NCI-H2227 treated with DMSO at 0.1 percent for 48 hours (cell line): ENCODE results near the gene ARHGEF19.
"Not testable (repeated sequence)": the region's sequence is repeated elsewhere in the genome, so short reads cannot be mapped to it uniquely, and the experiment has no call there.

ENCODE experiments used
- DNase-seq: peaks from one replicate; lab custom pipeline; 2025; lab: John Stamatoyannopoulos, UW

Gene ARHGEF19

DNA sequence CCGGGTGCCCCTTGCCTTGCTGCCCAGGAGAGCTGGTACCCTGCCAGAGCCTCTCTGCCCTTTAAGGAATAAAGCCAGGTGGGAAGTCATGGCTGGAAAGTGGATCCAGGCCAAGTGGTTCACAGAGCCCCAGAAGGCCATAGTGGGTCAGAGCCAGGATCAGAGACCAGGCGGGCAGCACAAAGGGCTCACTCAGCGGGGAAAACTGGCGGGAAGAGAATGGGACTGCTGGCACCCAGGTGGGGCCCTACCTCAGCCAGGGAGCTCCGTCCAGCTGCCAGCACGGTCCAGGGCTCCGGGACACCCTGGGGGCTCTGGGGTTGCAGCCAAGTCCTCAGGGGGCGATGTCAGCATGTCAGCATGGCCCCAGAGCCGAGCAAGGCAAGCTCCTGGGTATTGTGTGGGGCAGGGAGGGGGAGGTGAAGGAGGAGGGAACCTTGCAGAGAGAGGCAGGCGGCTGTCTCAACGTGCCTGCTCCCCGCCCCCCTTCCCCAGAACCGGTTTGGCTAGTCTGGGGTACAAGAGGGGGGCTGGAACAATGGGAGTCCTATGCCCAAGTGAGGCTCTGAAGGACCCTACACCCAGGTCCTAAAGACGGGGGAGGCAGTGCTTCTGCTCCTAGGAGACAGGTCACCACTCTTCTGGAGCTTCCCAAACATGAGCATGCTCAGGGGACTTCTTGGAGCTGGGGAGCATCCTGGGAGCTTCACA, at the start of gene ARHGEF19:
TSS of gene ARHGEF19 (minus strand) at position 402 of the 711 bp plus-strand sequence. CDS start 3,598 bp downstream, outside the sequence.
- no peak for DNase-seq

- no peak for DNase-seq
Measured at GRCh38 chr1:16262067-16262466, 49.6 kb upstream of the ARHGEF19 start.

DNA sequence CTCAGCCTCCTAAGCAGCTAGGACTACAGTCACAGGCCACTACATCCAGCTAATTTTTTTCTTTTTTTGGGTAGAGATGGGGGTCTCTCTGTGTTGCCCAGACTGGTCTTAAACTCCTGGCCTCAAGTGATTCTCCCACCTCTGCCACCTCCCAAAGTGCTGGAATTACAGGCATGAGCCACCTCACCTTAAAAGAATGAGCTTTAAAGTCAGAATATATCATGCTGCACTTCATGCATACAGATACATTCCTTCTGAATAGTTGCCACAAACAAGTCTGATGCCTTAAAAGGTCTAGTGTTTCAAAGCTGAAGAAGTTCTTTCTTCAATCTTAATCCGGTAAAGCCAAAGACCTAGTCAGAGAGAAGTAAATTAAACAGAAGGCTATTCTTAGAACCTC, 48.4 kb upstream of the ARHGEF19 start:
- DNase-seq, result no peak

- no peak for DNase-seq
Measured at GRCh38 chr1:16258591-16259135, 46.2 kb upstream of the ARHGEF19 start.

GRCh38 chr1:16257968-16258367, 45.5 kb upstream of the ARHGEF19 start:
- no peak for DNase-seq

DNA sequence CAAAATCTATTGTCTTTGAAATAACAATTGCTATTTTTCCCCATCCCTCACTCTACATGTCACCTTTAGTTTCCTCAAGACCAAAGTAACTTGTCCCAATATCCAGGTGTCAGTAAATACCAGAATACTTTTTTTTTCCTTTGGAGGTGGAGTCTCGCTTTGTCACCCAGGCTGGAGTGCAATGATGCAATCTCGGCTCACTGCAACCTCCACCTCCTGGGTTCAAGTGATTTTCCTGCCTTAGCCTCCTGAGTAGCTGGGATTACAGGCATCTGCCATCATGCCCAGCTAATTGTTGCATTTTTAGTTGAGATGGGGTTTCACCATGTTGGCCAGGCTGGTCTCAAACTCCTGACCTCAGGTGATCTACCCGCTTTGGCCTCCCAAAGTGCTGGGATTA, 45.1 kb upstream of the ARHGEF19 start:
- DNase-seq, result not testable (repeated sequence)

- no peak for DNase-seq
Measured at GRCh38 chr1:16256478-16256877, 44.0 kb upstream of the ARHGEF19 start.

DNA sequence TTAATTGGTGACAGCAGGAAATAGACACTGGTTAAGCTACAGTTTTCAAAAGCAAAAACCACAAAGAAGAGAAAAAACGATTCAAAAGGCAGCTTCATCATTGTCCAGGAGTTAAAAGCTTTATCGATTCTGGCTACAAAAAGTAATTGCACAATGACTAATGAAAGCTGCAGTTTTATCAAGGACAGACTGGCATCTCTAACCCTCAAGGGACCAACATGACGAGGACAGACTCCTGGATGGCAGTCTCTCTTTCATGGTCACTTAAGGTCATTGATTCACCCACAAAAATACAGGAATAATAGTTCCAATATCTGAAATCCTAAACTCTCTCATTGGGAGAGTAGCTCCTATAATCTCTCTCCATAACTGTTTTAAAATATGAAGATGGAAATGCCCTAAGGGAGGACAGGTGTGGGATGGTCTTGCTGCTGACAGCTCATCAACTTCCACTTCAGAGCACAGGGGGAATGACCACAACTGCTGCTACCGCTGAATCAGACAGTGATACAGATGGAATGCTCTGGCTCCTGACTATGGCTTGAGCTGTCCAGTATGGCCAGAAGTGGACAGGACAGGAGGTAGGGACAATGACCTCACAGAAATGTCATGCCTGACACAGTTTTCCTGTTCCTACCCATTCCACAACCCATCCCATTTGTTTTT, 41.9 kb upstream of the ARHGEF19 start:
- no peak for DNase-seq

GRCh38 chr1:16253332-16253922, 41.0 kb upstream of the ARHGEF19 start:
- DNase-seq, result no peak

DNA sequence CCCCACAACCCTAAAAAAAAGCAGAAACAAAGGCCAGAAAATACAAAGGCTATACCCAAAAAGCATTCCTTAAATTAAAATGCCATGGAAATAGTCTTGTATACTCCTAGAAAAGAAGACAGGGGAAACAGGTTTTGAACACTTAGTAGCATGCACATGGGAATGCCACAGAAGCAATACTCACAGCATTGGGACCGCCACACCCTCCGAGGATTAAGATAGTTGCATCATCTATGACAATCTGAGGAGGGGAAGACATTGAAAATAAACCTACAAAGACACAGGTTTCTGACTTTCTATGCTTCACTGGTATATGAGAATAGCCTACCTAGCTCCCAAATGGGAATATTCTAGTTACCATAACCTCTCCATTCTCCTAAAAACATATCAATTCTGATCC, 40.5 kb upstream of the ARHGEF19 start:
- no peak for DNase-seq

DNA sequence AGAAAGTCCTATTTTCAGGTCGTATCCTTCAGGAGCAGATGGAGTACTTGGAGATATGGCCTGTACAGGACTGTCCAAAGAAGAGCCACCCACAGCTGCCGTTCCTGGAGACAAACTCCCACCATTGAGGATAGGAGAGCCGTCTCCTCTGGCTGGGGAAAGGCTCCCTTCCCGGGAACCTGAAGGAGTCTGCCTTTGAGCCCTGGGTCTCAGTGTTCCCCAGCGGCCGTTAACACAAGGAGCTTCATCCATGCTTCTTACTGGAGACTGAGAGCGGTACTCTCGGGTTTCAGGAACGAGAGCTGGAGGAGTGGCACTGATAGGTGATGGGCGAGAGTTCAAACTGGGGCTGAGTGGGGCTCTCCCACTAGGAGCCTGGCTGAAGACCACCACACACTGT, 38.9 kb upstream of the ARHGEF19 start:
- DNase-seq, result no peak

DNA sequence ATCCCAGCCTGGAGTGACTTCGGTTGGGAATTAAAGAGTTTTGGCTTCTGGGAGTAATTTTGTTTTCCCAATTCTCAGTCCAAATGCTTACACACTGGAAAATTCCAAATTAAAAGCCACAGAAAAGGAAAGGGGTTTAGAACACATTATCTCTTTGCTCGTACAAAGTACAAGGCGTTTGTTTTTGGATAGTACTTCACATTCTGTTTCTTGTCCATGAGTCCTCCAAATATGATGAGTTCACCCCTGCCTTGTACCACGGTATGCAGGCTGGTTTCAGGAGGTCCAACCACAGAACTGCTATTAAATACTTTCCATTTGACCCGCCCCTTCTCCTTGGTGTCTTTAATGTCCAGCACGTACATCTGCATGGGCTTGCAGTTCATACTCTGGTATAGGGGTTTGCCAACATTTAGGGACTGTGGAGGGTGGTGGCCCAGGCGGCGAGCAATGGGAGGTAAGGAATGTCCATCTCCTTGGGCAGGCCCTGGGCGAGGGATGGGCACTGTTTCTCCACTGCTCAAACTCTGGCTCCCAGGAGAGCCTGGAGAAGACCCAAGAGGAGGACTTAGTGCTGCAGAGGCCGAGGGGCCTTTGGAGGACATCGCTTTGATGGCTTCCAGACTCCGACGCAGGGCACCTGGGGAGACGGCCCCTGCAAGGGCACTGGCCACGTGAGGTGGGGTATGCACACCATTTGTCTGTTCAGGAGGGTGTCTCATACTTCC, 38.2 kb upstream of the ARHGEF19 start:
- DNase-seq, result no peak

DNA sequence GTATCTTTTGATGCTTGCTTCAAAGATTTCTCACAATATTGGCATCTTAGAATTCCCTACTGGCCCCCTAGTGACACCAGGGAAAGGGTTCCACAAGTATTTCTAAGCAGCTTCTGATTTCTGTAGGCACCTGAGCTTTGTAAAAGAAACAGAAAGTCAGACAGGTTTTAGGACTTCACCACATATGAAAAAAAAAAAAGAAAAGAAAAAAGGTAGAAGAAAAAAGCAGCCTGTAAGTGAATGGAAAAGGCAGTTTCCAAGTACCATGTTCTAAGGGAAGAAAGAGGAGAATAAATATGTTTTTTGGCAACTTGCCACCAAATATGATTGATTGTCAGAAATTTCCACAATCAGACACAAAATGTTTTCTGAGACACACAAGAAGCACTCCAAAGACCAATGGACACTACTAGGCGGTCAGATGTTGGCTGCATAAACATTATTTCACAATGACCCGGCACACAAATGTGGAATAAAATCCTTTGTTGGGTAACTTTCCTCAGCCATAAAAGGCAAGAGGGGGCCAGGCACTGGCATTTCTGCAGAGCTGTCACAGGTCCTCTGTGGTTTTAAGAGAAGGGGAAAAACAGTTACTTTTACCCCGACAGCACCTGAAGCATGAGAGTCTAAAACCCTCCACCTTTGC, 37.3 kb upstream of the ARHGEF19 start:
- no peak for DNase-seq

GRCh38 chr1:16248603-16249516, 36.4 kb upstream of the ARHGEF19 start:
- peak; percentile 84 for DNase-seq

DNA sequence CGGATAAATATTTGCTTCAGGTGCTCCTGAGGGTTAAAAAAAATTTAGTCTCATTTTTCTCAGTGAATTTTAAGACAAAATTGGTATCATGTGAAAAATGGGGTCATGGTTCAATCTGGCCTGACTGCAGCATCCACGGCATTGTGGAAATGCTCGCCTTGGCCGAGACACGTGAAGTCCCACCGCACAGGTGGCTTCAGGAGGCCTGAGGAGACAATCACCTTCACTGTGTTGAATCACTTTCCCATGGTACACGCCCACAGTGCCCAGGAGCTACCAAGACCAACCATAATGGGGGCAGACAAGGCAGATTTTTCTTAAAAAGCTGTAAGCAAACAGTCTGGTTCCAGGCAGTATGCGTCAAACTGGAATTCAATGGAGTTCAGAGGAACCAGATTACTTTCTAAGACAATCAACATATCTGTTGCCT, 35.6 kb upstream of the ARHGEF19 start:
- no peak for DNase-seq

DNA sequence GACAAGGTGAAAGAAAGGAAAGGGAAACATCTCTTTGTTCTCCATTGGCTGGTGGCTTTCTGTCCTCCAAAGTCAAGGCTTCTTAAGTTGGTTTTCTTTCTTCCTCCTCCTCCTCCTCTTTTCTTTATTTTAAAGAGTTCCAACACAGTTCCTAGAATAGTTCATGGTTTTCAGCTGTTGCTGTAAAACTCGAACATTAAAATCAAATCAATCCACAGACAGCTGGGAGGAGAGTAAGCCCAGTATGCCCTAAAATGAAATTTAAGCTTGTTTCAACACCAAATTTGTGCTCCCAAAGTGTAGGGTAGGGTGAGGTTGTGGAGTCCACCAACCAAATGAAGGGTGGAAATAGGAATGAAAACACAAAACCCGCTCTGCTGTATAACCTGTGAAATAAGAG, 35.0 kb upstream of the ARHGEF19 start:
- no peak for DNase-seq

GRCh38 chr1:16246961-16247360, 34.5 kb upstream of the ARHGEF19 start:
- DNase-seq, result no peak

DNA sequence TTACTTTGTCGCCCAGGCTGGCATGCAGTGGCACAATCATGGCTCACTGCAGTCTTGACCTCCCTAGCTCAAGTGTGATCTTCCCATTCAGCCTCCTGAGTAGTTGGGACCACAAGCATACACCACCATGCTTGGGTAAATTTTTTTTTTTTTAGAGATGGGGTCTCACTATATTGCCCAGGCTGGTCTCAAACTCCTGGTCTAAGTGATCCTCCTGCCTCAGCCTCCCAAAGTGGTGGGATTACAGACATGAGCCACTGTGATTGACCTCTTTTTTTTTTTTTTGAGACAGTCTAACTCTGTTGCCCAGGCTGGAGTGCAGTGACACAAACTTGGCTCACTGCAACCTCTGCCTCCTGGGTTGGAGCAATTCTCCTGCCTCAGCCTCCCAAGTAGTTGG, 33.8 kb upstream of the ARHGEF19 start:
- not testable (repeated sequence) for DNase-seq

DNA sequence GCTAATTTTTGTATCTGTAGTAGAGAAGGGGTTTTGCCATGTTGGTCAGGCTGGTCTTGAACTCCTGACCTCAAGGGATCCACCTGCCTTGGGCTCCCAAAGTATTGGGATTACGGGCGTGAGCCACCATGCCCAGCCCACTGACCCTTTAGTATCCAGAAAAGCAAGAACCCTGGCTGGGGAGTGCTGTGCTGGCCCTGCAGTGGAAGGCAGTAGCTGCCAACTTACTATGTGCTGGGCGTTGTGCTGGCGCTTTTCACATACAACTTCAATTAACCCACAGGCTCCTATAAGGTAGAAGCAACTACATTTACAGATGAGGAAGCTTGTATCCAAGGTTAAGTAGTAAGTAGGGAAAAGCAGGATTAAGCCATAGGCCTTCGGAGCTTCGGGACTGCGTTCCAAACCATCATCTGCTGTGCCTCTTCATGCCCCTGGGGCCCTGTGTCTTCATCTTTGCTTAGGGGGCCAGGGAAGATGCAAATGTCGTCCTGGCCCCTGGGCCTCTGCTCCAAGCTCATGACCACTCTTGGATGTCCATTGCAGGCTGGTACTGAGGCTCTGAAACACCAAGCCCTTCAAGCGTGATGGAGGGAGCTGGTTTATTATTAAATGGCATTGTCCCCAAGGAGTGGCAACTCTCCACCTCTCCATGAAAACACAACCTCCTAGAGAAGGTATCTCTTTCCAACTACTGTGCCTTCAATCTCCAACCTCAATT, 33.2 kb upstream of the ARHGEF19 start:
- no peak for DNase-seq

DNA sequence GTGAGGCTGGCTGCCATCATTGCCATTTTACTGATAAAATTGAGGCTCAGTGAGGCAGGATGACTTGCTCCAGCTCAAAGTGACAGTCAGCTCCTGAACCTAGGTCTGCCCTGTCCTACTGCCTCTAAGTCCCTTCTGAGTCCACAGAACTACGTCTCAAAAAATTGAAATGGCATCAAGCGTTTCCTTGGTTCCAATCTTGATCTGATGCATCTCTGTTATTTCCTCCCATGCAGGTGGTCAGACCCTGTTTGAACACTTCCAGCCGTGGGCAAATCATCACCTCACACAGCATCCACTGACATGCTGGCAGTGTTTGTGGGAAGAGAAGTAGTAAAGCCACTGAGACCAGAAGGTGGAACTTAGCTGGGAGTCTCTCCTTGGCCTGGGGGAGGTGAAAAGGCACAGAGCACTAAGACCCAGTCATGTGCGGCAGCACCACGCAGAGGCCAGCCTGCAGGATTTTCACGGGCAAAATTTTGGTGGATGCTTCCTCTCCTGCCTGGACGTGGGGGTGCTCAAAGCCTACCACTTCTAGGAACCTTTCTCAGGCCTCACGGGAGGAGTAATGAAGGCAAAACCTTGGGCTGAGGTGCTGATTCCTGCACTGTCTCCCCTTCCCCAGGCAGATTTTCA, 32.3 kb upstream of the ARHGEF19 start:
- no peak for DNase-seq
